Smooth muscle cell of the brain vasculature (primary cell): Measurements from ENCODE around the gene ITPR2.

ENCODE experiments used
- DNase-seq: peaks from one replicate; pipeline ENCODE4 v3.0.0-alpha.2; 2012; ENCODE audit warnings: low read depth, low spot score

The ITPR2 gene

GRCh38 chr12:26823390-26823789 lies 9.6 kb downstream of the ITPR2 start:
- DNase-seq = no peak

- no peak for DNase-seq
Measured at GRCh38 chr12:26822026-26822425, 11.0 kb downstream of the ITPR2 start.

- no peak for DNase-seq
Measured at GRCh38 chr12:26821212-26821701, 11.7 kb downstream of the ITPR2 start.

- DNase-seq = no peak
Measured at GRCh38 chr12:26818636-26819035, 14.4 kb downstream of the ITPR2 start.

GRCh38 chr12:26818201-26818600 lies 14.8 kb downstream of the ITPR2 start:
- DNase-seq = no peak

GRCh38 chr12:26817183-26817591 lies 15.8 kb downstream of the ITPR2 start:
- DNase-seq = no peak

GRCh38 chr12:26813812-26814211 lies 19.2 kb downstream of the ITPR2 start:
- DNase-seq = no peak

GRCh38 chr12:26810330-26810729 lies 22.7 kb downstream of the ITPR2 start:
- DNase-seq = peak; percentile 69

- DNase-seq = no peak
Measured at GRCh38 chr12:26809611-26810285, 23.2 kb downstream of the ITPR2 start.

GRCh38 chr12:26808766-26809476 lies 24.1 kb downstream of the ITPR2 start:
- DNase-seq = no peak

GRCh38 chr12:26807292-26807691 lies 25.7 kb downstream of the ITPR2 start:
- no peak for DNase-seq

- DNase-seq = no peak
Measured at GRCh38 chr12:26806556-26806955, 26.4 kb downstream of the ITPR2 start.

- DNase-seq = no peak
Measured at GRCh38 chr12:26805401-26805971, 27.5 kb downstream of the ITPR2 start.

GRCh38 chr12:26803552-26803951 lies 29.4 kb downstream of the ITPR2 start:
- DNase-seq = no peak

GRCh38 chr12:26801486-26801885 lies 31.5 kb downstream of the ITPR2 start:
- no peak for DNase-seq

GRCh38 chr12:26800858-26801257 lies 32.1 kb downstream of the ITPR2 start:
- no peak for DNase-seq

GRCh38 chr12:26800347-26800746 lies 32.6 kb downstream of the ITPR2 start:
- DNase-seq = no peak

GRCh38 chr12:26799741-26800140 lies 33.3 kb downstream of the ITPR2 start:
- DNase-seq = no peak

GRCh38 chr12:26798640-26799039 lies 34.4 kb downstream of the ITPR2 start:
- no peak for DNase-seq

GRCh38 chr12:26798023-26798422 lies 35.0 kb downstream of the ITPR2 start:
- DNase-seq = no peak

- no peak for DNase-seq
Measured at GRCh38 chr12:26795910-26796309, 37.1 kb downstream of the ITPR2 start.

GRCh38 chr12:26791301-26791791 lies 41.6 kb downstream of the ITPR2 start:
- no peak for DNase-seq

GRCh38 chr12:26790645-26790994 lies 42.4 kb downstream of the ITPR2 start:
- DNase-seq = no peak
